HG03159 (cell line): ENCODE measurements around the gene VTA1.
"Not testable (repeated sequence)": the region's sequence is repeated elsewhere in the genome, so short reads cannot be mapped to it uniquely, and the experiment has no call there.

Experiments
- ATAC-seq: cut with Tn5 transposase; IDR thresholded peaks from one replicate; pipeline ENCODE4 v1.9.1; 2021; ENCODE audit warnings: mild to moderate bottlenecking, moderate library complexity; ENCODE audit not compliant: unreplicated experiment

Gene VTA1

GRCh38 chr6:142146828-142147662 lies at the start of gene VTA1, which contains the start of gene NMBR:
Gene VTA1, plus strand, starts transcription at chr6:142147263. Its CDS starts 25 bp downstream, at chr6:142147288.
Gene NMBR, minus strand, starts transcription at chr6:142147122. Its CDS starts 58,464 bp downstream, at chr6:142088658.
- ATAC-seq: peak; percentile 100

- not testable (repeated sequence) for ATAC-seq
Observed at GRCh38 chr6:142104820-142105219, 42.2 kb upstream of the VTA1 start.

GRCh38 chr6:142110820-142111219 lies 36.2 kb upstream of the VTA1 start:
- not testable (repeated sequence) for ATAC-seq

- peak; percentile 81 for ATAC-seq
Observed at GRCh38 chr6:142112451-142113061, 34.5 kb upstream of the VTA1 start.

GRCh38 chr6:142117366-142117765 lies 29.7 kb upstream of the VTA1 start:
- no peak for ATAC-seq

- ATAC-seq: no peak
Observed at GRCh38 chr6:142118328-142118727, 28.7 kb upstream of the VTA1 start.

GRCh38 chr6:142118925-142119324 lies 28.1 kb upstream of the VTA1 start:
- no peak for ATAC-seq

- ATAC-seq: no peak
Observed at GRCh38 chr6:142121342-142121741, 25.7 kb upstream of the VTA1 start.

GRCh38 chr6:142130814-142131213 lies 16.2 kb upstream of the VTA1 start:
- no peak for ATAC-seq

- ATAC-seq: no peak
Observed at GRCh38 chr6:142132625-142133024, 14.4 kb upstream of the VTA1 start, which contains the start of gene GJE1. Gene GJE1, plus strand, starts transcription at chr6:142132925. Its CDS starts 234 bp downstream, at chr6:142133159.

GRCh38 chr6:142138876-142139275 lies 8.2 kb upstream of the VTA1 start:
- ATAC-seq: no peak

GRCh38 chr6:142141531-142141930 lies 5.5 kb upstream of the VTA1 start:
- not testable (repeated sequence) for ATAC-seq

GRCh38 chr6:142152746-142153145 lies 5.7 kb downstream of the VTA1 start:
- ATAC-seq: no peak

- ATAC-seq: no peak
Observed at GRCh38 chr6:142153196-142153595, 6.1 kb downstream of the VTA1 start.

- no peak for ATAC-seq
Observed at GRCh38 chr6:142154336-142154735, 7.3 kb downstream of the VTA1 start.

GRCh38 chr6:142155091-142155490 lies 8.0 kb downstream of the VTA1 start:
- ATAC-seq: no peak

GRCh38 chr6:142155895-142156757 lies 9.1 kb downstream of the VTA1 start:
- peak; percentile 54 for ATAC-seq

GRCh38 chr6:142156758-142157068 lies 9.7 kb downstream of the VTA1 start:
- not testable (repeated sequence) for ATAC-seq

GRCh38 chr6:142162780-142163179 lies 15.7 kb downstream of the VTA1 start:
- ATAC-seq: no peak

- ATAC-seq: no peak
Observed at GRCh38 chr6:142165227-142165626, 18.2 kb downstream of the VTA1 start.

GRCh38 chr6:142167071-142167470 lies 20.0 kb downstream of the VTA1 start:
- ATAC-seq: no peak
